SK-N-SH (cell line): ENCODE measurements around the gene DSCAML1. TPM values are rescaled to one million over a fixed set of nuclear protein-coding genes. Genes with fewer than 3 reads are reported as not detected.

Experiments used
- CTCF ChIA-PET: fragments of 300-600, 350-600 bp; formaldehyde crosslinking; extraction: SDS; loops from one replicate; lab custom pipeline; 2021; lab: Yijun Ruan, JAX
- POLR2A ChIA-PET: fragments of 350-600 bp; sonication (Branson Sonifier 250); formaldehyde crosslinking; extraction: SDS; loops from one replicate; lab custom pipeline; 2020; ENCODE audit warnings: antibody characterized with exemption, inconsistent platforms; lab: Yijun Ruan, JAX
- DNase-seq: peaks from one replicate; pipeline ENCODE4 v3.0.0; 2012
- H2AFZ ChIP-seq: fragments of 200-600 bp; sonication (generic); 2 replicates; pipeline ENCODE4 v1.8.1; 2016; ENCODE audit warnings: antibody characterized with exemption, mild to moderate bottlenecking, low read depth
- H3F3A ChIP-seq: fragments of 200-600 bp; sonication (generic); replicated peaks from 2 replicates; pipeline ENCODE3; 2016; ENCODE audit warnings: antibody characterized with exemption, mild to moderate bottlenecking; ENCODE audit not compliant: insufficient read depth
- H3K27ac ChIP-seq, 2 experiments: fragments of 200-500 bp in 1 of 2; fragments of 200-600 bp in 1 of 2; sonication (Bioruptor generic) in 1 of 2; sonication (generic), shearing (Covaris generic) in 1 of 2; 2 replicates each; pipeline versions ENCODE4 v1.5.1 to v1.6.1; 2014 to 2016; ENCODE audit warnings: low read depth in 2 of 2, inconsistent platforms in 1 of 2, low read length in 1 of 2, mild to moderate bottlenecking in 1 of 2, mixed read lengths in 1 of 2
- H3K27me3 ChIP-seq: fragments of 200-600 bp; sonication (generic), shearing (Covaris generic); 2 replicates; pipeline ENCODE4 v1.6.1; 2016; ENCODE audit warnings: mixed run types; ENCODE audit not compliant: insufficient read depth
- H3K36me3 ChIP-seq, 2 experiments: fragments of 200-500 bp in 1 of 2; fragments of 200-600 bp in 1 of 2; sonication (Bioruptor generic) in 1 of 2; sonication (generic) in 1 of 2; replicated peaks in 1 of 2; 2 replicates each; pipeline versions ENCODE3 to v1.5.1; 2014 to 2016; ENCODE audit warnings: low read length in 1 of 2, mild to moderate bottlenecking in 1 of 2; ENCODE audit not compliant: insufficient read depth in 2 of 2, control insufficient read depth in 1 of 2
- H3K4me1 ChIP-seq, 2 experiments: fragments of 200-500 bp in 1 of 2; fragments of 200-600 bp in 1 of 2; sonication (Bioruptor generic) in 1 of 2; sonication (generic), shearing (Covaris generic) in 1 of 2; 2 replicates each; pipeline versions ENCODE4 v1.5.1 to v1.6.1; 2014 to 2016; ENCODE audit warnings: low read depth in 1 of 2, low read length in 1 of 2, mixed run types in 1 of 2; ENCODE audit not compliant: insufficient read depth in 2 of 2, control insufficient read depth in 1 of 2
- H3K4me2 ChIP-seq: fragments of 200-600 bp; sonication (generic), shearing (Covaris generic); 2 replicates; pipeline ENCODE4 v1.6.1; 2017; ENCODE audit warnings: mixed run types
- H3K4me3 ChIP-seq, 2 experiments: fragments of 200-500 bp in 1 of 2; fragments of 200-600 bp in 1 of 2; sonication (Bioruptor generic) in 1 of 2; sonication (generic), shearing (Covaris generic) in 1 of 2; 2 replicates each; pipeline versions ENCODE4 v1.5.1 to v1.8.1; 2014 to 2016; ENCODE audit warnings: low read depth in 2 of 2, inconsistent platforms in 1 of 2, low read length in 1 of 2, mild to moderate bottlenecking in 1 of 2, mixed read lengths in 1 of 2, moderate library complexity in 1 of 2
- H3K79me2 ChIP-seq: fragments of 200-600 bp; sonication (generic); 2 replicates; pipeline ENCODE4 v1.8.1; 2017; ENCODE audit warnings: mild to moderate bottlenecking; ENCODE audit not compliant: insufficient read depth
- H3K9ac ChIP-seq: fragments of 200-600 bp; sonication (generic); 2 replicates; pipeline ENCODE4 v1.6.1; 2017; ENCODE audit warnings: mixed run types
- H3K9me2 ChIP-seq: fragments of 200-600 bp; sonication (generic); 2 replicates; pipeline ENCODE4 v1.6.1; 2017; ENCODE audit warnings: mixed run types
- H3K9me3 ChIP-seq: fragments of 200-600 bp; sonication (generic); 2 replicates; pipeline ENCODE4 v1.6.1; 2017; ENCODE audit warnings: mixed run types, mild to moderate bottlenecking, moderate library complexity
- H4K20me1 ChIP-seq: fragments of 200-600 bp; sonication (generic); 2 replicates; pipeline ENCODE4 v1.6.1; 2017; ENCODE audit warnings: mild to moderate bottlenecking, mixed run types; ENCODE audit not compliant: insufficient read depth
- CHD2 ChIP-seq: fragments of 150-350 bp; IDR thresholded peaks from 2 replicates; pipeline ENCODE4 v1.6.1; 2018; ENCODE audit warnings: low read length; ENCODE audit not compliant: partially characterized antibody
- CTCF ChIP-seq: fragments of 200-600 bp; sonication (generic); IDR thresholded peaks from 2 replicates; pipeline ENCODE4 v1.6.1; 2017; ENCODE audit warnings: antibody characterized with exemption, mild to moderate bottlenecking, moderate library complexity
- ELF1 ChIP-seq: IDR thresholded peaks from 2 replicates; pipeline ENCODE4 v1.4.0; 2012
- EP300 ChIP-seq, 2 experiments: IDR thresholded peaks; 2 replicates each; pipeline versions ENCODE4 v1.4.0 to v1.6.1; 2012; ENCODE audit warnings: borderline replicate concordance in 1 of 2, low read depth in 1 of 2, low read length in 1 of 2
- EZH2phosphoT487 ChIP-seq: fragments of 200-600 bp; sonication (generic); IDR thresholded peaks from 2 replicates; pipeline ENCODE4 v1.6.1; 2017; ENCODE audit warnings: low read depth, mixed run types, mild to moderate bottlenecking, antibody characterized with exemption, moderate library complexity, borderline replicate concordance
- FOSL2 ChIP-seq: IDR thresholded peaks from 2 replicates; pipeline ENCODE4 v1.4.0; 2012; ENCODE audit warnings: low read depth, mild to moderate bottlenecking, moderate library complexity, borderline replicate concordance
- FOXM1 ChIP-seq: IDR thresholded peaks from 2 replicates; pipeline ENCODE4 v1.4.0; 2012; ENCODE audit warnings: low read depth, mild to moderate bottlenecking
- GABPA ChIP-seq: IDR thresholded peaks from 2 replicates; pipeline ENCODE4 v1.4.0; 2012; ENCODE audit warnings: low read depth, mild to moderate bottlenecking
- MAX ChIP-seq: IDR thresholded peaks from 2 replicates; pipeline ENCODE4 v1.4.0; 2012; ENCODE audit warnings: low read depth
- MXI1 ChIP-seq: IDR thresholded peaks from 2 replicates; pipeline ENCODE4 v1.6.1; 2012; ENCODE audit warnings: mild to moderate bottlenecking, low read depth, low read length, improper control_type of control experiment
- PBX3 ChIP-seq: IDR thresholded peaks from 2 replicates; pipeline ENCODE4; 2012
- RFX5 ChIP-seq: IDR thresholded peaks from 2 replicates; pipeline ENCODE4 v1.6.1; 2012; ENCODE audit warnings: mild to moderate bottlenecking, improper control_type of control experiment, low read length
- SMC3 ChIP-seq: IDR thresholded peaks from 2 replicates; pipeline ENCODE4 v1.6.1; 2012; ENCODE audit warnings: low read depth, low read length, improper control_type of control experiment
- TAF1 ChIP-seq: IDR thresholded peaks from 2 replicates; pipeline ENCODE4 v1.6.1; 2012; ENCODE audit warnings: low read depth, mild to moderate bottlenecking, low read length, moderate library complexity, borderline replicate concordance
- YY1 ChIP-seq: IDR thresholded peaks from 2 replicates; pipeline ENCODE4 v1.4.0; 2012; ENCODE audit warnings: low read depth, mild to moderate bottlenecking
- ZBTB33 ChIP-seq: IDR thresholded peaks from 2 replicates; pipeline ENCODE4 v1.4.0; 2012; ENCODE audit warnings: low read depth, borderline replicate concordance
- WGBS: methylation state at CpG from one replicate; pipeline ENCODE4 v1.1.6; 2017; ENCODE audit warnings: low lambda C conversion rate; 5-methylcytosine and 5-hydroxymethylcytosine counted together
- polyA plus RNA-seq, 3 experiments: library from polyadenylated mRNA; depleted of rRNA; stranded (reverse); fragments of >200 nt; gene quantifications; 2 replicates each; pipeline ENCODE4 v1.2.3, GENCODE V29; 2012

The DSCAML1 gene
- polyA plus RNA-seq, 1 of the 3 experiments (the other 2 are of a cell fraction) = not detected

GRCh38 chr11:117560780-117561530 is 236.1 kb downstream of the DSCAML1 start:
- H3K4me1 ChIP-seq = peaks cover 0 to 19% of the 10 kb centered on the region in 2 experiments; a peak in 2 of 4 replicates
- WGBS = 25% methylated on average over 3 of the region's 5 CpGs
- H4K20me1 ChIP-seq = no peaks in the 10 kb centered on the region
- H3F3A ChIP-seq = no peaks in the 10 kb centered on the region
- no peaks in the 10 kb centered on the region for H3K9me3 ChIP-seq
- TF ChIP-seq PBX3 (no peak), RFX5 (no peak), ELF1 (no peak), EZH2phosphoT487 (no peak), MAX (no peak), CTCF (no peak), SMC3 (no peak), CHD2 (no peak), EP300 (IDR thresholded peaks at IDR 0.05; ENCODE audit: borderline replicate concordance in 1 of 2, low read depth in 1 of 2, low read length in 1 of 2) (no peak), GABPA (no peak), YY1 (no peak)
- H3K36me3 ChIP-seq = no peaks in the 10 kb centered on the region
- peaks cover 8% of the 10 kb centered on the region; the same call in 1 of the 2 replicates for H3K27me3 ChIP-seq
- H3K27ac ChIP-seq = no peak overlapping the region
- POLR2A ChIA-PET = interaction anchor here (1.0 kb wide), 1 partner anchor 115 kb away, joined by 3 read pairs; no protein-coding TSS in a partner anchor
- no peak overlapping the region for H3K4me2 ChIP-seq
- no peaks in the 10 kb centered on the region for H3K9me2 ChIP-seq
- H3K79me2 ChIP-seq = no peaks in the 10 kb centered on the region
- CTCF ChIA-PET = interaction anchor here (0.6 to 4.1 kb wide), 7 partner anchors 9 to 247 kb away, joined by 3 to 16 read pairs (median 3); no protein-coding TSS in a partner anchor
- DNase-seq = no peak
- no peak overlapping the region for H3K4me3 ChIP-seq
- no peak overlapping the region for H2AFZ ChIP-seq
- H3K9ac ChIP-seq = no peak overlapping the region

GRCh38 chr11:117559698-117560097 is 237.3 kb downstream of the DSCAML1 start:
- no peak overlapping the region for H3K4me3 ChIP-seq
- ChIA-PET POLR2A (no interaction called here), CTCF (interaction anchor here (0.7 to 3.3 kb wide), 2 partner anchors 115 to 134 kb away, joined by 3 to 15 read pairs; no protein-coding TSS in a partner anchor)
- no peaks in the 10 kb centered on the region for H3K79me2 ChIP-seq
- H3K4me1 ChIP-seq = peaks cover 0 to 12% of the 10 kb centered on the region in 2 experiments; a peak in 1 of 4 replicates
- no peaks in the 10 kb centered on the region for H3K36me3 ChIP-seq
- H3K9me3 ChIP-seq = no peaks in the 10 kb centered on the region
- no peaks in the 10 kb centered on the region for H3F3A ChIP-seq
- peaks cover 8% of the 10 kb centered on the region; the same call in 1 of the 2 replicates for H3K27me3 ChIP-seq
- no peak overlapping the region for H2AFZ ChIP-seq
- DNase-seq = no peak
- H3K27ac ChIP-seq = no peak overlapping the region
- WGBS = 56% methylated on average over 5 of the region's 5 CpGs
- no peak overlapping the region for H3K9ac ChIP-seq
- H4K20me1 ChIP-seq = no peaks in the 10 kb centered on the region
- no peak overlapping the region for H3K4me2 ChIP-seq
- H3K9me2 ChIP-seq = no peaks in the 10 kb centered on the region
- TF ChIP-seq MXI1 (no peak), ZBTB33 (no peak), FOXM1 (no peak), EP300 (IDR thresholded peaks at IDR 0.05; ENCODE audit: borderline replicate concordance in 1 of 2, low read depth in 1 of 2, low read length in 1 of 2) (no peak), EZH2phosphoT487 (no peak), FOSL2 (no peak), CHD2 (no peak), TAF1 (no peak), GABPA (no peak)
